ENCODE results near the gene CEPT1.

GRCh38 chr1:111198836-111199235 is 58.8 kb downstream of the CEPT1 start:
- TF ChIP-seq CTCF (IDR thresholded peaks at IDR 0.05; ENCODE audit: low read length): no peak
- TF ChIP-seq EZH2 (IDR thresholded peaks at IDR 0.05; ENCODE audit: borderline replicate concordance, low read length): no peak
